ENCODE data around the gene SS18L1.
"Not testable (repeated sequence)": the region's sequence is repeated elsewhere in the genome, so short reads cannot be mapped to it uniquely, and the experiment has no call there.

The SS18L1 gene, protein sequence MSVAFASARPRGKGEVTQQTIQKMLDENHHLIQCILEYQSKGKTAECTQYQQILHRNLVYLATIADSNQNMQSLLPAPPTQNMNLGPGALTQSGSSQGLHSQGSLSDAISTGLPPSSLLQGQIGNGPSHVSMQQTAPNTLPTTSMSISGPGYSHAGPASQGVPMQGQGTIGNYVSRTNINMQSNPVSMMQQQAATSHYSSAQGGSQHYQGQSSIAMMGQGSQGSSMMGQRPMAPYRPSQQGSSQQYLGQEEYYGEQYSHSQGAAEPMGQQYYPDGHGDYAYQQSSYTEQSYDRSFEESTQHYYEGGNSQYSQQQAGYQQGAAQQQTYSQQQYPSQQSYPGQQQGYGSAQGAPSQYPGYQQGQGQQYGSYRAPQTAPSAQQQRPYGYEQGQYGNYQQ

DNA sequence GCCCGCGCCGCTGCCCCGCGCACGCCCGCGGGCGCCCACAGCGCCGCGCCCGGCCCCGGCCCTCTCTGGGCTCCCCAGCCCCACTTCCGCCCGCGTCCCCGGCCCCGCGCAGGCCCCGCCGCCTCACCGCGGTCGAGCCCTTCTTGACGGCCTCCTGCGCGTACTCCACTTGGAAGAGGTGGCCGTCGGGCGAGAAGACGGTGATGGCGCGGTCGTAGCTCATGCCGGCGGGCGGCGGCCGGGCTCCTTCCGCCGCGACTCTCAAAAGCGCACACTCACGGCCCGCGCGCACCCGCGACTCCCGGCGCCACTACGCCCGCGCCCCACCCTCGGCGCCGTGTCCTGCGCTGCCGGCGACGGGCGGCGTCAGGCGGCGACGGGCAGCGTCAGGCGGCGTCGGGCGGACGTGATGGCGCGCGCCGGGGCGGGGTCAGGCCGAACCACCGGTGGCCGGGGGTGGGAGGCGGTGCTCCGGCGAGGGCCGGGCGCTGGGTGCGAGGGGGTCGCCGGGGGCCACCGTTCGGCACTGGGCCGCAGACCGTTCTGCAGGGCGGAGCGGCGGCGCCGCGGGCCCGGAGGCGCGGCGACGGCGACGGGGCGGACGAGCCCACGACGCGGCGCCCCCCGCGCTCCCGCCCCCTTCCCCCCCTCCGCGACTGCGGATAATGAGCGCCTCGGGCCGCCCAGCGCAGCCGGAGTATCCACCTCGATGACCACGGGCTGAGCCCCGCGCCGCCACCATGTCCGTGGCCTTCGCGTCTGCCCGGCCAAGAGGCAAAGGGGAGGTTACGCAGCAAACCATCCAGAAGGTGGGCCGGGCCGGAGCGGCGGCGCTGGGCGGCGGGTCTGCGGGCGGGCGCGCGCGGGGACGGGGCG is at the start of gene SS18L1, which contains the start of gene PSMA7:
Gene SS18L1, plus strand, starts transcription at position 689 of the 876 bp plus-strand sequence. Its CDS starts 52 bp downstream, at position 741.
Gene PSMA7, minus strand, starts transcription at position 314 of the 876 bp plus-strand sequence. Its CDS starts 91 bp downstream, at position 223.
- DNase-seq (ENCODE audit: low spot score): peak; percentile 95

DNA sequence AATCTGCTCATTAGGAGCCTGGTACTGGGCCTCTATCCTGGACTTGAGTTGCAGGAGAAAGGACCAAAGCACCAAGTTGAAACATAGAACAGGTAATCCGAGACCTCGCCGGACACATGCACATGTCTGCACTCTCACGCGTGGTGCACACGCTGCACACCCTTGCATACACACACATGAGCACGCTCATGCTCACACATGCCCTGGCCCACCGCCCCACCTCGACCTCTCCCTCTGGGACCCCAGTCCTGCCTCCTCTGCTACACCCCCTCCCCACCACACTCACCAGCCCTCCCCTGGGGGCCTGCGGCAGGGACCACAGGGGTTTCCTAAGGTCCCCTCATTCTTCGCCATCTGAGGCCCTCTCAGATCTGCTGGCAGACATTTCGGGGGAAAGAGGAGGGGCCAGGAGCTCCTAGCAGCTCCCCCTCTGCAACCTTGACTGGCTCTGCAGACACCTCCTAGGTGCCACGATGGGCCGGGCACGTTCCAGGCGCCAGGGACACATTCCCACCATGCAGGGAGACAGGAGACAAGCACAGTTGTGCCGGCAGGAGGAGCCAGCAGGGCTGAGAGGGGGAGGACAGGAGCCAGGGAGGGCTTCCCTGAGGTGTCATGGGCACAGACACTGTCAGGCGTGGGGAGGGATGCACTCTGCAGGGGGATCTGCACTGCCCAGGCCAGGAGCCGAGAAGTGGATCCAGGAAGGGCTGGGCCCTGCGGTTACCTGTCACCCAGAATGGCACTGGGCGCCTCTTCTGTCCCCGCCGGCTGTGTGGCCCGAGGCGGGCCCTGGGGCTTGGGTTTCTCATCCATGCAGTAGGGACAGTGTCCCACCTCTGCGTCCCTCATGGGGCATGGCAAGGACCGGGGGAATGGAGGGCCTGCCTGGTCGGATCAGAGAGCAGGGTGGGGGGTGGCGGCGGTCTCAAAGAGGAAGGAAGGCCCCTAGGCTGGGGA is 46.9 kb upstream of the SS18L1 start:
- DNase-seq (ENCODE audit: low spot score): no peak

DNA sequence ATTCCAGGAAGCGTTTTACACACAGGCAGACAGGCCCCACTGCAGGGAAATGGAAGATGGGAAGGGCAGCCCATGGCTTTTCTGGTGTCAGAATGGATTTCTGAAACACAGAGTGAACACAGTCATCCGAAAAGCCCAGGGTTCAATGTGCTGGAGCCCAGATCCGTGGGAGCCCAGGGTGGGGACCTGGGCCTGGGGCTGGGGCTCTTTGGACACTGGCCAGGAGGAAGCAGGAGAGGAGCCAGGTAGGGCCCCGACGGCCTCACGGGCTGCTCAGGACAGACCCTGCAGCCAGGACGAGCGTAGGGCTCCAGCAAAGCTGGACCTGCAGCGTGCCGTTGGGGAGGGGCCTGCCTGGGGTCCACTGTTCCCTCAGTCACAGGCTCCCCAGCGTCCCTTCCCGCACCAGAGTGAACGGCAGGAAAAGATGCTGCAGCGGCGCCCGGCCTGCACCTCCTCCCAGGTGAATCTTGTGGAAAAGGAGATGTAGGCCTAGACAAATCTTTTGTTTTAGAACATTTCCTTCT is 45.6 kb upstream of the SS18L1 start:
- DNase-seq (ENCODE audit: low spot score): no peak

DNA sequence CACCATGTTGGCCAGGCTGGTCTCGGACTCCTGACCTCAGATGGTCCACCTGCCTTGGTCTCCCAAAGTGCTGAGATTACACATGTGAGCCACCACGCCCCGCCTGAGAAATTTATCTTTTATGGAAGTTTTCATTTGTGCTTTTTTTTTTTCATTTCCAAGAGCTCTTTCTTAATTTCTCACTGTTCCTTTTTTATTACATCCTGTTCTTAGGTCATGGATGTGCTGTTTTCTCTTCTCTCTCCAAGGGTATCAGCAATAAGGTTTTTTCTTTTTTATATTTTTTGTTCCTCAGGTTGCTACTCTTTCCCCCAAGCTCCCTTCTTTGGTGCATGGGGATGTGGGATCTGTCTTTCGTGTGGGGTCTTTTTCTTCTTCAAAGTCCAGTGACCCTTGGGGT is 42.5 kb upstream of the SS18L1 start:
- no peak for DNase-seq (ENCODE audit: low spot score)

DNA sequence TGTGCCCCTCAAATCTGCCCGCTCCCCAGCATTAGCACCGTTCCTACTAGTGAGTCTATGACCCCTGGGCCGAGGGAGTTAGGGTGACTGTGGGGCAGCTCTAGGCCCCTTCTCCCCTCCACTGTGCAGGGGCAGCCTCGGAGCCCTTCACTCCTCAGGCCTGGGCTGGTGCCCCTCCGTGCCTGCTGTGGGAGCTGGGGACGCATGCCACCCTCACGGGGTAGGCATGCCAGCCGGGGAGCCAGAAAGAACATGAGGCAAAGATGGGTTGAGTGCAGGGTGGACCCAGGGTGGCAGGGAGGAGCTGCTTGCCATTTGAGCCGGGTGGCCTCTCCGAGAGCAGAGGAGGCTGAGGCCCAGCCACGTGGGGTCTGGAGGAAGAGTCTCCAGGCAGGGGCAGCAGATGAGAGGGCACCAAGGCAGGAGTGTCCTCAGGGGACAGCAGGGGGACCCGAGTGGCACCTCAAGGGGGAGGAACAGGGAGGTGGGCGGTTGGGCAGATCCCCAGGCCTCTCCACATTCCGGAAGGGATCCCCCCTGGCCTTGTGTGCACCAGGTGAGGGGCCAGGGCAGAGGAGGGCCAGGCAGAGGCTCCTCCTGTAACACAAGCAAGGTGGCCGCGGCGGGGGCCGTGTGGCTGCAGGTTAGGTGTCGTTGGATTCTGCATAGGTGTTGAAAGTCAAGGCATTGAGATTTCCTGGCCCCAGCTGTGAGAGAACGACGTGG is 39.9 kb upstream of the SS18L1 start:
- no peak for DNase-seq (ENCODE audit: low spot score)

DNA sequence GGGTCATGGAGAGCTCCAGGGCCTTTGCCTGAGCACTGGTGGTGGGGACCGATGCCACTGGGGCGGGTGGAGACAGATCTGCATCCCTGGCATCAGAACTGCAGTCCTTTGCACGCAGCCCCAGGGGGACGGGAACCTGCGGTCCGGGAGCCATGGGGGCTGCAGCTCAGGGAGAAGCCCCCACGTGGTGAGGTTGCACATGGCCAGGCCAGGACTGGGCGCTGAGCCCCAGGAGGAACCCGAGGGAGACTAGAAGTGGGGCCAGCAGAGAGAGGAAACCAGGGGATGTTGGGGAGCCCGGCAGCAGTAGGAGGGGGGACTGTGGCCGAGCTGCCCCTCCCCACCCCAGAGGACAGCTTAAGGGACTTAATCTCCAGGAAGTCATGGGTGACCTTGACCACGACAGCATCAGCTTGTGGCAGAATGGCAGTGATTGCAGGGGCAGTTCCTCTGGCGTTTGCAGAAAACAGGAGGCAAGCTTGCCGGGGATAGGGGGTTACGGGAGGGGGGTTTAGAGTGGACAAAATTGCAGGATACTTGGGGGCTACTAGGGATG is 39.3 kb upstream of the SS18L1 start:
- no peak for DNase-seq (ENCODE audit: low spot score)

DNA sequence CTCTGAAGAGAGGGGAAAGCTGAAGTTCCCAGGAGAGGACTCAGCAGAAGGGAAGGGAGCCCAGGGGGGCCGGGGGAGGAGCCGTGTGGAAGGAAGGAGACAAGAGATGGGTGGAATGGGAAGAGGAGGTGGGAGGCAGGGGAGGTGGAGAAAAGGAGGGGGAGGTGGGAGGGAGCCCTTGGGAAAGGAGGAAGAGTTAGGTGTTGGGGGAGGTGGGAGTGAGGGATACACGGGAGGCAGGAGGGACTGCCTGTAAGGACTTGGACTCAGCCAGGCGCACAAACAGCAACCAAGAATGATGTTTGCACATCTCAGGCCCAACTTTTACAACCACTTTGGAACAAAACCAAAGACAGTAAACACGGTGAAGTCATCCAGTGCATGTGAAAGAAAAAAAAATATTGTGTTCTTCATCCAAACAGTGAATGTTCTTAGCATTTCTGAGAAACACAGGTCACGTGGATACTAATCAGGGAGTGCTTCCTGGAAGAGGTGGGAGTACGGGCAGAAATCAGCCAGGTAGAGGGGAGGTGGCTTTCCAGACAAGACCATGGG is 38.7 kb upstream of the SS18L1 start:
- peak; percentile 41 for DNase-seq (ENCODE audit: low spot score)

DNA sequence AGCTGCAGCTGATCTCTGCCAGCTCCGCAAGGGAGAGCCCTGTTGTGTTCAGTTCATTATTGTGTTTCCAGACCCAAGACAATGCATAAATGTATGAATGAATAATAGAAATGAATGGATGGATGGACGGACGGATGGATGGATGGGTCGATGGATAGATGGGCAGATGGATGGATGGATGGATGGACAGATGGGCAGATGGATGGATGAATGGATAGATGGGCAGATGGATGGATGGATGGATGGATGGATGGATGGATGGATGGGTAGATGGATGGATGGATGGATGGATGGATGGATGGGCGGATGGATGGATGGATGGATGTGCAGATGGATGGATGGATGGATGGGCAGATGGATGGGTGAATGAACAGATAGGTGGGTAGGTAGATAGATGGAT is 38.0 kb upstream of the SS18L1 start:
- DNase-seq (ENCODE audit: low spot score): no peak

DNA sequence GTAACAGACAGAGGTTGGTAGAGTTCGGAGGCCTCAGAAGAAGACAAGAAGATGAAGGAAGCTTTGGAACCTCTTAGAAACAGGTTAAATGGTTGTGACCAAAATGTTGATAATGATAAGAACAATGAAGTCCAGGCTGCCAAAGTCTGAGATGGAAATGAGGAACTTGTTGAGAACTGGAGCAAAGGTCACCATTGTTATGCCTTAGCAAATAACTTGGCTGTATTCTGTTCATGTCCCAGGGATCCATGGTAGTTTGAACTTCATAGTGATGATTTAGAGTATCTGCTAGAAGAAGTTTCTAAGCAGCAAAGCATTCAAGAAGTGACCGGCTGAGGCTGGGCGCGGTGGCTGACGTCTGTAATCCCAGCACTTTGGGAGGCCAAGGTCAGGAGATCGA is 32.4 kb upstream of the SS18L1 start:
- DNase-seq (ENCODE audit: low spot score): no peak

DNA sequence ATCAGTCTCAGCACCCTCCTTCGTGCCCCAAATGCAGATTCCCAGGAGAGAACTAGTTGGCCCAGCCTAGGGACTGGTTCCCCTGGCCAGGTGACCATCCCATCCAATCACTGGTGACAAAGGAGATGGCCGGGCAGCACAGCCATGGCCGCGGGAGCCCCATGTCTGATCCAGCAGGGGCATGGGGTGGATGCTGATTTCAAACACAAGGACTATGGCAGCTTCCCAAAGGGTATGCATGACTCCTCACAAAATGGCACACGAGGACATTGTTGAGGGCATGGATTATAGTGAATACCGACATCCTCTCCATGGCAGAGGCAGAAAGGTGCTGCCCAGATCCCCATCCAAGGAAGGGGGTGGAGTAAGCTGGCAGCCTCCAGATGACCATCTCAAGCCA is 31.2 kb upstream of the SS18L1 start:
- DNase-seq (ENCODE audit: low spot score): no peak

DNA sequence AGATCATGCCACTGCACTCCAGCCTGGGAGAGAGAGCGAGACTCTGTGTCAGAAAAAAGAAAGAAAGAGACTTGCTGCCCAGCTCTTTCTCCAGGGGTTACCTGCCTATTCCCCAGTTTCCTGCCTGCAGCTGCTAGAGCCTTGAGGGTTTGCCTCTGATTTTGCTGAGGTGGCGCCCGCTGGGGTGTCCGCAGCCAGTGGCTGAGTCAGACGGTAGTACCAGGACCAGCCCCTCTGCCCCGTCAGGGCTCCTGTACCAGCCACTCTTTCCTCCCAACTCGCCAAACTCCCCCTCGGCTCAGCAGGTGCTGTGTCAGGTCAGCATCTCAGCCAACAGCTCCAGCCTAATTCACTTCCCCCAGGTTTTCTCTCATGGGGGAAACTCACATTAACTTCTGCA is 28.7 kb upstream of the SS18L1 start:
- no peak for DNase-seq (ENCODE audit: low spot score)

DNA sequence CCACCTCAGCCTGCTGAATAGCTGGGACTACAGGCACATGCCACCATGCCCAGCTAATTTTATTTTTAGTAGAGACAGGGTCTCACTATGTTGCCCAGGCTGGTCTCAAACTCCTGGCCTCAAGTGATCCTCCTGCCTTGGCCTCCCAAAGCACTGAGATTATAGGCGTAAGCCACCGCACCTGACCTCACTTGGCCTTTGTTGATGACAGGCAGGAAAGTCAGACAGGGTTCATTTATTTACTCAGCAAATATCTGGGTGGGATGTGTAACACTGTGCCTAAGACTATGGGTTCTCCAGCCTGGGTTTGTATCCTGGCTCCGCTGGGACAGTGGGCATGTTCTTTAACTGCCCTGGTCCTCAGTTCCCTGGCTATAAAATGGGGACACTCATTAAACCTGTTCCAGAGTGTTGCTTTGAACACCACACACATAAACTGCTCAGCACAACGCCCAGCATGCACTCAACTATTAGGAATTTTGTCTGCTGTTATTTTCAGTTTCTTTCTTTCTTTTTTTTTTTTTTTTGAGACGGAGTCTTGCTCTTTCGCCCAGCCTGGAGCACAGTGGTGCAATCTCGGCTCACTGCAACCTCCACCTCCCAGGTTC is 27.7 kb upstream of the SS18L1 start:
- DNase-seq (ENCODE audit: low spot score): not testable (repeated sequence)

DNA sequence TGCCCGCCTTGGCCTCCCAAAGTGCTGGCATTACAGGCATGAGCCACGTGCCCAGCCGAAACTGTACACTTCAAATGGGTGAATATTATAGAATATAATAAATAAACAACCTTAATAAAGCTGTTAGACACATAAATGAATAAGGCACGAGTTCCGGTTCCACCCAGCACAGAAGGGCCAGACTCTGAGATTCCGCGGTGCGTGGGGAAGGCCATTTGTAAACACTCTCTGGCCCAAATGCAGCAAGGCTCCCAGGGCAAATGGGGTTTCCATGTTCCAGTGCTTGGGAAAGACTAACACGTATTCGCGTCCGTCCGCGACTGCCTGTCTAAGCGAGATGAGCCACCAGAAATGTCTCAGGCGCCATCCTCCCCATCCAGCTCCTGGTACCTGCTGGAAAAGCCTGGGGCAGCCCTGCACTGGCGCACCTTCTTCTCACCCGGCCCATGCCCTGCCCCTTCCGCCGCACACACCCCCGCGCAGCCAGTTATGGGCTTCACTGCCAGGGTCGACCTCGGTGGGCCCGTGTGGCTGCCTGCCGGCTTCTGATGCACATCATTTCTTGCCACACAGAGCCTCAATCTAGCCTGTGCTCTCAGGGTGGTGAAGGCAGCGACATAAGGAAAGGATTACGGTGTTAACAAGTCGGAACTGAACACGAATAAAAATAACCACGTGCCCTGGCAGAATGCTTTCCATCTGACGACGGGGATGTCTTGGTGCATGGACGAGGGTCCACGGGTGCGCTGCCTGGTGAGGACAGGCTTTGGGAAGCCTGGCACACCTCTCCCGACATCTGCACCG is 26.8 kb upstream of the SS18L1 start:
- no peak for DNase-seq (ENCODE audit: low spot score)

DNA sequence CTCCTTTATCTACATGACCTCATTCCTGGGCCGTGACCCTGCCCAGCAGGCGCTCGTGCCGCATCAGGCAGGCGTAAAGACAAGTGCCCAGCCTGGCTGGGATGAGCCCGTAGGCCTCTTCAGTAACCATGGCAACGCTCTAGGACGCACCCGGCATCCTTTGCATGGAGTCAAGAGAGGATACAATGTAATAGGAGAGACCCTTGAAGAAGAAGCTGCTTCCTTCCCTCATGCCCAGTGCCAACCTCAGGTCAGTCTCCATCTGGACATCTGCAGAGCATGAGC is 26.3 kb upstream of the SS18L1 start:
- no peak for DNase-seq (ENCODE audit: low spot score)

DNA sequence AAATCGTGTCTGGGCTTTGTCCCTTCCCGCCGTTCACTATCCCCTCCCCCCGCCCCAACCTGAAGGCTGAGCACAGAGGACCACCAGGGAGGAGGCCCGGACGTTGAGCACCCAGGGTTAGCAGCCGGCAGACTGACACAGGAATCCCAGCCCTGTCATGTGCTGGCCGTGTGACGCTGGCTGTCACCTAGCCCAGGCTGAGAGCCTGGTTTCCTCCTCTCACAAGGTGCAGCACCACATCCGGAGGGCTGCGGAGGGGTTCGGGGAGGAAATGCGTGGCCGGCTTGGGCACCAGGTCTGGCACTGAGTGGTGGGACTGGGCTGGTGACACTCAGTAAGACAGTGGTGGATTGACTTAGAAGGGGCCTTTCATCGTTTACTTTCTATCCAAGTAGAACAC is 25.9 kb upstream of the SS18L1 start:
- no peak for DNase-seq (ENCODE audit: low spot score)

DNA sequence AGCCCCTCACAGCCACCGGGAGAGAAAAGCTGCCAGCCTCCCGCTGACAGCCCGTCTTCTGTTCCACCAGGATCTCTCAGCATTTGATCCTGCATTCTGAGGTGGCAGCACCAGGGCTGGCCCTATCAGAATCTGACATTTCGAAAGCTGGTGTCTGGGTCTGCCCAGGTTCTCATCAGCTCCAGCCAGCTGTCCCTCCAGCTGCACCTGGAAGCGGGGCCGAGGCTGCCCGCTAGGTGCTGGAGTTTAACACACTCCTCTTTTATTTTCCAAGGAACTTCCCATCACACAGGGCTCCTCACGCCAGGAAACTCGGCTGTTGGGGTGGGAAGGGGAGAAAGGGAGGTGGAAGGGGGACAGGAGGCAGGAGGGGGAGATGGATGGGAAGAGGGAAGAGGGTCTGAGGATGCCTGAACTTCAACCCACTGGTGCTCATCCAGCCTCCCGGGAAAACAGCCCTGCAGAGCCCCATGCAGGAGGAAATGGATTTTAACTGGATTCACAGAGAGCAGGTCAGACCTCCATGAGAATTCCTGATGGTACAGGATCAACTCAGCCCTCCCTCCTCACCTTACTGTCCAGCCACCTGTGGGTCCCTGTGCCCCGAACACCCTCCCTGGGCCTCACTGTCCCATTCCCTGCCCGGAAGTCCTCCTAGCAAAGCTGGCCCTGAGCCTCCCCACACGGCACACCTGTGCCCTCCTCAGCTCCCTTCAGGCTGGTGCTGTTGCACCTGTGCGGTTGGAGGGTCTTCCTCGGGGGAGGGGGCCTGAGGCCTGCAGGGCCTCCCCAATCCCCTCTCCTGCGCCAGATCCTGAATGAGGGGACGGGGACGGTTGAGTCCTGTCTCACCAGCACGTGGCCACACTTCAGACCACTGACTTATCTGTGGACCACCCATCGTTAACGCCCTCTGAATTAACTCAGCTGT is 25.2 kb upstream of the SS18L1 start:
- no peak for DNase-seq (ENCODE audit: low spot score)

DNA sequence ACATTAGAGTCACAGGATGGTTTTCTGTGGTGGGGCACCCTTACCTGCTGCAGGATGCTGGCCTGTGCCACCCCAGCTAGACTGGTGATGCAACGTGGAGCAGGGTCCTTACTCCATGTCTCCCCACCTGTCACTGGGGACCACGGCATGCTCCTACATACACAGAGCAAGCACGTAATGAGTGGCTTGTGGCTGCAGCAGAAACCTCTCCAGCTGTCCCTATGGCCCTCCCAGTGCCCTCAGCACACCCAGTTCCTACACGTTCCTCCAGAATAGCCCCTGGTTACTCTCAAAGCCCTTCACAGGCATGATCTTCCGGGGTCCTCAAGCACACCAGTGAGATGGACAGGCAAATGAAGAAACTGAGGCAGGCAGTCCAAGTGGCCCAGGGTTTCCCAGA is 24.5 kb upstream of the SS18L1 start:
- no peak for DNase-seq (ENCODE audit: low spot score)
